HCT116 (cell line): ENCODE data around the gene SLC2A13.

Experiments
- CTCF ChIP-seq, 3 experiments: fragments of 200-600 bp in 1 of 3; sonication (generic) in 1 of 3; IDR thresholded peaks in 2 of 3; conservative IDR thresholded peaks in 1 of 3; 2 replicates each; pipeline ENCODE4 v1.5.1; 2012 to 2017; ENCODE audit warnings: low read depth in 2 of 3, low read length in 2 of 3, antibody characterized with exemption in 1 of 3, borderline replicate concordance in 1 of 3, control low read depth in 1 of 3, mild to moderate bottlenecking in 1 of 3, mixed read lengths in 1 of 3, mixed run types in 1 of 3, moderate library complexity in 1 of 3; ENCODE audit not compliant: insufficient read depth in 1 of 3
- EZH2 ChIP-seq: fragments of 200-600 bp; sonication (generic); IDR thresholded peaks from 2 replicates; pipeline ENCODE4 v1.6.1; 2017; ENCODE audit warnings: antibody characterized with exemption, mixed run types
- FOSL1 ChIP-seq: IDR thresholded peaks from 2 replicates; pipeline ENCODE4 v1.6.1; 2012; ENCODE audit warnings: low read depth
- JUND ChIP-seq: IDR thresholded peaks from 2 replicates; pipeline ENCODE4 v1.6.1; 2012
- POLR2A ChIP-seq: IDR thresholded peaks from 2 replicates; pipeline ENCODE4 v1.7.0; 2011; ENCODE audit warnings: borderline replicate concordance; ENCODE audit not compliant: insufficient read depth, insufficient read length; ENCODE audit errors: extremely low read depth
- POLR2AphosphoS5 ChIP-seq: IDR thresholded peaks from 2 replicates; pipeline ENCODE4 v1.6.1; 2011; ENCODE audit warnings: mild to moderate bottlenecking, low read depth, low read length, moderate library complexity
- SIN3A ChIP-seq: IDR thresholded peaks from 2 replicates; pipeline ENCODE4 v1.6.1; 2012; ENCODE audit warnings: low read depth
- SP1 ChIP-seq: IDR thresholded peaks from 2 replicates; pipeline ENCODE4 v1.6.1; 2012; ENCODE audit warnings: low read depth
- TCF7L2 ChIP-seq: IDR thresholded peaks from 2 replicates; pipeline ENCODE4 v1.7.0; 2011; ENCODE audit warnings: borderline replicate concordance, inconsistent platforms; ENCODE audit not compliant: insufficient read depth, insufficient read length; ENCODE audit errors: extremely low read depth

GRCh38 chr12:39798429-39798828 is 307.5 kb downstream of the SLC2A13 start:
- TF ChIP-seq POLR2A (no peak), SP1 (no peak), CTCF (IDR thresholded peaks at IDR 0.05 in 2 of 3, conservative IDR thresholded peaks at IDR 0.05 in 1 of 3; ENCODE audit: borderline replicate concordance in 1 of 3, insufficient read depth in 1 of 3, low read depth in 2 of 3, low read length in 2 of 3) (no peak), POLR2AphosphoS5 (no peak), FOSL1 (no peak), EZH2 (no peak), SIN3A (no peak), JUND (no peak), TCF7L2 (no peak)
